OCI-LY1 (cell line): ENCODE measurements around the gene ASTN1.

Experiments
- EZH2 ChIP-seq: fragments of 200-600 bp; sonication (generic), shearing (Covaris generic); IDR thresholded peaks from 2 replicates; pipeline ENCODE4 v1.8.0; 2017; ENCODE audit warnings: borderline replicate concordance, mixed run types, mild to moderate bottlenecking, antibody characterized with exemption, low read length, moderate library complexity, mixed read lengths
- TF ChIP-seq, protein P1 (sequence below): fragments of 200-600 bp; sonication (generic), shearing (Covaris generic); IDR thresholded peaks from 2 replicates; pipeline ENCODE4 v1.5.1; 2017; ENCODE audit warnings: mild to moderate bottlenecking, antibody characterized with exemption, low read length, moderate library complexity, mixed read lengths

DNA sequence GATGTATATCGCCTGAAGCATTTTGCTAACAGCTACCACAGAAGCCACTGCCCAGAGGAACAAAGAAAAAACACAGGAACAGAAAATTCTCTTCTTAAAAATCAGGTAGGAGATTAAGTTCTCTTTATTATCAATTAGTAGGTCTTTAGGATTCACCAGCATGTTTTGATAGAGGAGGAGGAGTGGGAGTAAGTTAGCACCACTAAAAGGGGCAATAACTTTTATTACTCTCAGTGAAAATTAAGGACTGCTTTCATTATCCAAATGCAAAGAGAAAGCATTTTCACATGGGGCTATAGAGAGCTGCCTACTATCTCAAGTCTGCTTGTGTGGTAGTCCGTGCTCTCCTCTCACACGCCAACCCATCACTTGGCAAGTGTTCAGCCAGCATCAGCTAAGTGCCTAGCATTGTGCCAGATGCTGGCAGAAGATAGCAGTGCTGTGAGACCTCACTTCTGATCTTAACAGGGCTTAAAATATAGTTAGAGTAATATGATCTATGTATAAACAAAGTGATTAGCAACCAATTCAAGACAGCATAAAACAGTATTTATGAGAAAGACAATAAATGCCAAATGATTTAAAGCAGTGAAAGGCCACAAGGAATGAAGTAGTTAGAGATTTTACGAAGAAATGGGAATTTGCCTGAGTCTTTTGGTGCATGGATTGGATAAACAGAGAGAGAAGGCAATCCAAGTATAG, 39.8 kb downstream of the ASTN1 start:
- TF ChIP-seq, protein P1, sequence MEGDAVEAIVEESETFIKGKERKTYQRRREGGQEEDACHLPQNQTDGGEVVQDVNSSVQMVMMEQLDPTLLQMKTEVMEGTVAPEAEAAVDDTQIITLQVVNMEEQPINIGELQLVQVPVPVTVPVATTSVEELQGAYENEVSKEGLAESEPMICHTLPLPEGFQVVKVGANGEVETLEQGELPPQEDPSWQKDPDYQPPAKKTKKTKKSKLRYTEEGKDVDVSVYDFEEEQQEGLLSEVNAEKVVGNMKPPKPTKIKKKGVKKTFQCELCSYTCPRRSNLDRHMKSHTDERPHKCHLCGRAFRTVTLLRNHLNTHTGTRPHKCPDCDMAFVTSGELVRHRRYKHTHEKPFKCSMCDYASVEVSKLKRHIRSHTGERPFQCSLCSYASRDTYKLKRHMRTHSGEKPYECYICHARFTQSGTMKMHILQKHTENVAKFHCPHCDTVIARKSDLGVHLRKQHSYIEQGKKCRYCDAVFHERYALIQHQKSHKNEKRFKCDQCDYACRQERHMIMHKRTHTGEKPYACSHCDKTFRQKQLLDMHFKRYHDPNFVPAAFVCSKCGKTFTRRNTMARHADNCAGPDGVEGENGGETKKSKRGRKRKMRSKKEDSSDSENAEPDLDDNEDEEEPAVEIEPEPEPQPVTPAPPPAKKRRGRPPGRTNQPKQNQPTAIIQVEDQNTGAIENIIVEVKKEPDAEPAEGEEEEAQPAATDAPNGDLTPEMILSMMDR: no peak
- TF ChIP-seq EZH2: no peak
